ENCODE measurements around the gene STAC3.

Gene STAC3

GRCh38 chr12:57220770-57221168 lies 30.2 kb downstream of the STAC3 start:
- H3K27me3 ChIP-seq (replicated peaks; ENCODE audit: insufficient read depth, low read length), result peaks cover 91% of the 10 kb centered on the region
- no peak for DNase-seq

GRCh38 chr12:57219993-57220754 lies 30.8 kb downstream of the STAC3 start:
- Histone ChIP-seq H3K4me3 (ENCODE audit: low read length) (no peak overlapping the region), H3K9me2 (replicated peaks; ENCODE audit: insufficient read depth, low read length) (no peaks in the 10 kb centered on the region), H3K79me2 (ENCODE audit: low read length) (no peaks in the 10 kb centered on the region), H3K4me2 (ENCODE audit: low read depth, low read length) (no peak overlapping the region), H3K4me1 (ENCODE audit: low read length) (peaks cover 14% of the 10 kb centered on the region), H3K27ac (ENCODE audit: low read length) (no peak overlapping the region), H3F3A (ENCODE audit: insufficient read depth, low read length) (peaks cover 10% of the 10 kb centered on the region), H2AFZ (ENCODE audit: low read length) (no peak overlapping the region), H3K9ac (ENCODE audit: low read length) (no peak overlapping the region), H3K9me3 (replicated peaks; ENCODE audit: insufficient read depth, low read length) (no peaks in the 10 kb centered on the region), H3K36me3 (replicated peaks; ENCODE audit: insufficient read depth, low read length) (no peaks in the 10 kb centered on the region), H3K27me3 (replicated peaks; ENCODE audit: insufficient read depth, low read length) (peaks cover 96% of the 10 kb centered on the region), H4K20me1 (ENCODE audit: insufficient read depth, low read length) (no peaks in the 10 kb centered on the region)
- no peak for DNase-seq
- no peak for TF ChIP-seq EZH2 (optimal IDR thresholded peaks at IDR 0.05; ENCODE audit: low read depth, low read length)
- TF ChIP-seq, protein P1, sequence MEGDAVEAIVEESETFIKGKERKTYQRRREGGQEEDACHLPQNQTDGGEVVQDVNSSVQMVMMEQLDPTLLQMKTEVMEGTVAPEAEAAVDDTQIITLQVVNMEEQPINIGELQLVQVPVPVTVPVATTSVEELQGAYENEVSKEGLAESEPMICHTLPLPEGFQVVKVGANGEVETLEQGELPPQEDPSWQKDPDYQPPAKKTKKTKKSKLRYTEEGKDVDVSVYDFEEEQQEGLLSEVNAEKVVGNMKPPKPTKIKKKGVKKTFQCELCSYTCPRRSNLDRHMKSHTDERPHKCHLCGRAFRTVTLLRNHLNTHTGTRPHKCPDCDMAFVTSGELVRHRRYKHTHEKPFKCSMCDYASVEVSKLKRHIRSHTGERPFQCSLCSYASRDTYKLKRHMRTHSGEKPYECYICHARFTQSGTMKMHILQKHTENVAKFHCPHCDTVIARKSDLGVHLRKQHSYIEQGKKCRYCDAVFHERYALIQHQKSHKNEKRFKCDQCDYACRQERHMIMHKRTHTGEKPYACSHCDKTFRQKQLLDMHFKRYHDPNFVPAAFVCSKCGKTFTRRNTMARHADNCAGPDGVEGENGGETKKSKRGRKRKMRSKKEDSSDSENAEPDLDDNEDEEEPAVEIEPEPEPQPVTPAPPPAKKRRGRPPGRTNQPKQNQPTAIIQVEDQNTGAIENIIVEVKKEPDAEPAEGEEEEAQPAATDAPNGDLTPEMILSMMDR (IDR thresholded peaks at IDR 0.05; ENCODE audit: low read length), result no peak
- TF ChIP-seq EZH2phosphoT487 (IDR thresholded peaks at IDR 0.05; ENCODE audit: low read length), result no peak

More at GRCh38 chr12:57220770-57221168, 30.2 kb downstream of the STAC3 start:
- no peaks in the 10 kb centered on the region for H3K9me2 ChIP-seq (replicated peaks; ENCODE audit: insufficient read depth, low read length)
- H3K4me3 ChIP-seq (ENCODE audit: low read length), result no peak overlapping the region
- no peaks in the 10 kb centered on the region for H4K20me1 ChIP-seq (ENCODE audit: insufficient read depth, low read length)
- H3K9ac ChIP-seq (ENCODE audit: low read length), result no peak overlapping the region
- peaks cover 14% of the 10 kb centered on the region for H3K4me1 ChIP-seq (ENCODE audit: low read length)
- H3K36me3 ChIP-seq (replicated peaks; ENCODE audit: insufficient read depth, low read length), result no peaks in the 10 kb centered on the region
- TF ChIP-seq EZH2 (optimal IDR thresholded peaks at IDR 0.05; ENCODE audit: low read depth, low read length), result peak; percentile 15
- TF ChIP-seq, protein P1 (IDR thresholded peaks at IDR 0.05; ENCODE audit: low read length), result no peak
- H3K9me3 ChIP-seq (replicated peaks; ENCODE audit: insufficient read depth, low read length), result no peaks in the 10 kb centered on the region
- H3K4me2 ChIP-seq (ENCODE audit: low read depth, low read length), result no peak overlapping the region
- peaks cover 4% of the 10 kb centered on the region for H3F3A ChIP-seq (ENCODE audit: insufficient read depth, low read length)
- H3K79me2 ChIP-seq (ENCODE audit: low read length), result no peaks in the 10 kb centered on the region
- no peak overlapping the region for H3K27ac ChIP-seq (ENCODE audit: low read length)
- no peak overlapping the region for H2AFZ ChIP-seq (ENCODE audit: low read length)

DNA sequence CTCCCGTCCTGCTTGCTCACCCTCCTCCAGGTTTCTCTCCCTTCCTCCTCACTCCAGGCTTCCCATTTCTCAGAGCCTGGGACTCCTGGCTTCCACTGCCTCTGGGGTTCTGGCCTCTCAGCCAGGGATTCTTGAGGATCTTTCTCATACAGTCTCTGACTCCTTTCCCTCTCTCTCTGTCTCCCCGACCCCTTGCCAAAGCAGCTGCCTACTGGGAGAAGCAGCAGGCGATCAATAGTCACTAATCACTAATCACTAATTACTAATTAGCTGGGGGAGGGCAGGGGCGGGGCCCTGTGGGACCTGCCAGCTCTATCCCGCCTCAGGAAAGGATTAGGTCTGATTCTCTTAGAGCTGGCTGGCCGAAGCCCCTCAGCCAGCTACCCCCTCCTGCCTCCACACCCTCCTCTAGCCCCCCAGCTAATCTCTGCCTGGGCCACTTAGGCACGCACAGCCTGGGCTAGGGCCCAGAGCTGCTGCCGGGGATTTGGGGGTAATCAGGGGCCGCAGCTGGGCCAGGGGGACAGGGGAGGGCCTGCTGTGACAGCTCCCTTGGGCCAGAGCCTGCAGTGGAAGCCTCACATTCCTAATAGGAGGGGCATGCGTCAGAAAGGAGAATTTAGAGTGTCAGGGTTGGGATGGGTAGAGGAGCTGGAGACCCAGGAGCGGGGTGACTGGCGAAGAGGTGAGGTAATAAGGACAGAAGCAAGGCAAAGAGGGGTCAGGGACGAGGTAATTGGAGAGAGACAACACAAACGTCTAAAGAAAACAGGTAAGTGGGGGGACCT lies 31.6 kb downstream of the STAC3 start:
- Histone ChIP-seq H3K9ac (ENCODE audit: low read length) (no peak overlapping the region), H3K27me3 (replicated peaks; ENCODE audit: insufficient read depth, low read length) (peaks cover 96% of the 10 kb centered on the region)

More for the DNA sequence above, 31.6 kb downstream of the STAC3 start:
- Histone ChIP-seq H3F3A (ENCODE audit: insufficient read depth, low read length) (peaks cover 10% of the 10 kb centered on the region), H3K9me3 (replicated peaks; ENCODE audit: insufficient read depth, low read length) (no peaks in the 10 kb centered on the region), H2AFZ (ENCODE audit: low read length) (no peak overlapping the region), H3K36me3 (replicated peaks; ENCODE audit: insufficient read depth, low read length) (no peaks in the 10 kb centered on the region), H3K4me2 (ENCODE audit: low read depth, low read length) (no peak overlapping the region), H3K4me1 (ENCODE audit: low read length) (peaks cover 11% of the 10 kb centered on the region), H3K9me2 (replicated peaks; ENCODE audit: insufficient read depth, low read length) (no peaks in the 10 kb centered on the region), H4K20me1 (ENCODE audit: insufficient read depth, low read length) (0 out of 2 replicates have a peak, but pooled peaks cover 4% of the 10 kb centered on the region), H3K4me3 (ENCODE audit: low read length) (no peak overlapping the region), H3K79me2 (ENCODE audit: low read length) (no peaks in the 10 kb centered on the region), H3K27ac (ENCODE audit: low read length) (no peak overlapping the region)
- TF ChIP-seq, protein P1 (IDR thresholded peaks at IDR 0.05; ENCODE audit: low read length), result no peak
- TF ChIP-seq EZH2phosphoT487 (IDR thresholded peaks at IDR 0.05; ENCODE audit: low read length), result no peak
- no peak for TF ChIP-seq EZH2 (optimal IDR thresholded peaks at IDR 0.05; ENCODE audit: low read depth, low read length)
- no peak for DNase-seq

Measured in MM.1S (cell line).